ENCODE data around the gene INPP5F. TPM values are rescaled to one million over a fixed set of nuclear protein-coding genes. Genes with fewer than 3 reads are reported as not detected.

Gene INPP5F
- total and polyA plus RNA-seq, 3 experiments from 2014 or later: 4.4 to 23.0 (median 22.3) TPM

DNA sequence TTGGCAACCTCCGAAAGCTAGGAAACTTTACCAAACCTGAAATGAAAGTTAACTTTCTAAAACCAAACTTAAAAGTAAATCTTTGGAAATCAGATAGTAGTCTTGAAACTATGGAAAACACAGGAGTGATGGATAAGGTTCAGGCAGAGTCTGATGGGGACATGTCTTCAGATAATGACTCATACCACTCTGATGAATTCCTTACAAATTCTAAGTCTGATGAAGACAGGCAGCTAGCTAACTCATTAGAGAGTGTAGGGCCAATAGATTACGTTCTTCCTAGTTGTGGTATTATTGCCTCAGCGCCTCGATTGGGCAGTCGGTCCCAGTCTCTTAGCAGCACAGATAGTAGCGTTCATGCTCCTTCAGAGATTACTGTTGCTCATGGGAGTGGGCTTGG is 100.9 kb downstream of the INPP5F start:
- Mint-ChIP-seq H3K36me3 (peaks cover 3 to 66% (median 13%) of the 10 kb centered on the region in 3 donors), H3K4me1 (no peaks in the 10 kb centered on the region), H3K9me3 (no peaks in the 10 kb centered on the region), H3K27me3 (no peaks in the 10 kb centered on the region), H3K27ac (peak overlapping the region in 4 of 8 donors; percentile 20 to 74 (median 28)), H3K4me3 (no peak overlapping the region)
- H3K27ac ChIP-seq (ENCODE audit: low read depth, low read length): no peak overlapping the region
- no peaks in the 10 kb centered on the region for H3K4me1 ChIP-seq (ENCODE audit: insufficient read depth, low read length)
- H3K4me3 ChIP-seq (ENCODE audit: low read length): no peak overlapping the region
- no peaks in the 10 kb centered on the region for H3K9me3 ChIP-seq (ENCODE audit: low read length)
- no peak for DNase-seq
- POLR2A ChIA-PET: no interaction called here
- H3K27me3 ChIP-seq (ENCODE audit: insufficient read depth, low read length, poor library complexity, severe bottlenecking): no peaks in the 10 kb centered on the region
- CTCF ChIA-PET: no interaction called here
- peaks cover 5% of the 10 kb centered on the region for H3K36me3 ChIP-seq (ENCODE audit: insufficient read depth, low read length)

DNA sequence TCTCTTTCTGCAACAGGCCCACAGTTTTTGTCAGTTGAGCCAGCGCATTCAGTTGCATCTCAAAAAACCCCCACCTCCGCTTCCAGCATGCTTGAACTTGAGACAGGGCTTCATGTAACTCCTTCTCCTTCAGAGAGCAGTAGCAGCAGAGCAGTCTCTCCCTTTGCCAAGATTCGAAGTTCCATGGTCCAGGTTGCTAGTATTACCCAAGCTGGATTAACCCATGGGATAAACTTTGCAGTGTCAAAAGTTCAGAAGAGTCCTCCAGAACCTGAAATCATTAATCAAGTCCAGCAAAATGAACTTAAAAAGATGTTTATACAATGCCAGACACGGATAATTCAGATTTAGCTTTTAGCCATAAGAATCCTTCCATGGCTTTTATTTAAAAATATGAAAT is 101.6 kb downstream of the INPP5F start:
- Histone ChIP-seq H3K27me3 (ENCODE audit: insufficient read depth, low read length, poor library complexity, severe bottlenecking) (no peaks in the 10 kb centered on the region), H3K4me3 (ENCODE audit: low read length) (no peak overlapping the region), H3K36me3 (ENCODE audit: insufficient read depth, low read length) (peaks cover 12% of the 10 kb centered on the region), H3K4me1 (ENCODE audit: insufficient read depth, low read length) (no peaks in the 10 kb centered on the region), H3K9me3 (ENCODE audit: low read length) (no peaks in the 10 kb centered on the region), H3K27ac (ENCODE audit: low read depth, low read length) (no peak overlapping the region)
- H3K27me3 Mint-ChIP-seq: no peaks in the 10 kb centered on the region
- no peaks in the 10 kb centered on the region for H3K4me1 Mint-ChIP-seq
- H3K9me3 Mint-ChIP-seq: no peaks in the 10 kb centered on the region
- ChIA-PET CTCF (no interaction called here), POLR2A (no interaction called here)
- H3K36me3 Mint-ChIP-seq: peaks cover 3 to 72% (median 18%) of the 10 kb centered on the region in 3 donors
- H3K27ac Mint-ChIP-seq: peak overlapping the region in 2 of 8 donors; percentile 14 to 37
- H3K4me3 Mint-ChIP-seq: no peak overlapping the region
- DNase-seq: no peak

DNA sequence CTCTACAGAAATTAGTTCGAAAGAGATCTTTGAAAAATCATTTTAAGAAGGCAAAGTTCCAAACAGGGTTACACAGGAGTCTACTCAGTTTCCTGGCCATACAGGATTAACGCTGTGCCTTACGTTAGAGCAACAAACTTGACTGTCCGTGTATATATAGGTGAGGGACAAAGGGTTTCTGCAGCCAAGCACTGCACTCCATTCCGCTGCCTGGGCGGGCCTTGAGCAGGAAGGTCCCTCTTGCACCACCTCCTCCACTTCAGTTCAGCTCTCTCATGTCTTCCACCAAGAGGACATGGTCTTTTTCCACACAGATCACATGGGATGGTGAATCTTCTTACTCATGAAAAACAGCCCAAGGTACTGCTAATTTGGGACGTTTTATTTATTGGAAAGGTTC is 103.6 kb downstream of the INPP5F start:
- Histone ChIP-seq H3K27ac (ENCODE audit: low read depth, low read length) (no peak overlapping the region), H3K27me3 (ENCODE audit: insufficient read depth, low read length, poor library complexity, severe bottlenecking) (no peaks in the 10 kb centered on the region), H3K4me3 (ENCODE audit: low read length) (no peak overlapping the region), H3K36me3 (ENCODE audit: insufficient read depth, low read length) (peaks cover 24% of the 10 kb centered on the region), H3K9me3 (ENCODE audit: low read length) (no peaks in the 10 kb centered on the region), H3K4me1 (ENCODE audit: insufficient read depth, low read length) (no peaks in the 10 kb centered on the region)
- peaks cover 3 to 76% (median 30%) of the 10 kb centered on the region in 3 donors for H3K36me3 Mint-ChIP-seq
- H3K27me3 Mint-ChIP-seq: no peaks in the 10 kb centered on the region
- no peak overlapping the region for H3K4me3 Mint-ChIP-seq
- ChIA-PET CTCF (no interaction called here), POLR2A (no interaction called here)
- DNase-seq: no peak
- peaks cover 0 to 7% (median 0%) of the 10 kb centered on the region in 3 donors for H3K4me1 Mint-ChIP-seq
- H3K27ac Mint-ChIP-seq: peak overlapping the region in 4 of 8 donors; percentile 18 to 77 (median 28)
- no peaks in the 10 kb centered on the region for H3K9me3 Mint-ChIP-seq

DNA sequence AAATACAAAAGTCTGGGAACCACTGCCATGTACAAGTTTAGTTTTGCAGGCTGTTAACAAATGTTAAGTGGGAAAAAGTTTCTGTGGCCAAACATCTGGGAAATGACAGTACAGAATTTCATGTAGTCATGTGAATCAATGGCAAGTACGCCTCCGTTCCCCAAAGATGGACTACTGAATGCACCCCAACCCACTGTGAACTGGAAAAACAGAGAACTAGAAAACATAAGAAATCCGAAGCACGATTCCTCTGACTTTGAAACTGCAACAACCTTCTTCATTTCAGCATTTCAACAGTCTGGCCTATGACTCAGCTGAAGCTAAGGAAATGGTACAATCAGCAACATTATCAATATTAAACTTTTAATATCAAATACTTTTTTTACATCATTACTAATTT is 105.0 kb downstream of the INPP5F start:
- Mint-ChIP-seq H3K4me1 (peaks cover 0 to 7% (median 0%) of the 10 kb centered on the region in 3 donors), H3K27me3 (no peaks in the 10 kb centered on the region), H3K27ac (peak overlapping the region in 1 of 8 donors; percentile 60), H3K9me3 (no peaks in the 10 kb centered on the region), H3K36me3 (peaks cover 3 to 90% (median 31%) of the 10 kb centered on the region in 3 donors), H3K4me3 (no peak overlapping the region)
- peaks cover 29% of the 10 kb centered on the region for H3K36me3 ChIP-seq (ENCODE audit: insufficient read depth, low read length)
- CTCF ChIA-PET: no interaction called here
- no peak for DNase-seq
- H3K27ac ChIP-seq (ENCODE audit: low read depth, low read length): no peak overlapping the region
- POLR2A ChIA-PET: no interaction called here
- no peaks in the 10 kb centered on the region for H3K9me3 ChIP-seq (ENCODE audit: low read length)
- no peaks in the 10 kb centered on the region for H3K27me3 ChIP-seq (ENCODE audit: insufficient read depth, low read length, poor library complexity, severe bottlenecking)
- H3K4me1 ChIP-seq (ENCODE audit: insufficient read depth, low read length): no peaks in the 10 kb centered on the region
- H3K4me3 ChIP-seq (ENCODE audit: low read length): no peak overlapping the region

DNA sequence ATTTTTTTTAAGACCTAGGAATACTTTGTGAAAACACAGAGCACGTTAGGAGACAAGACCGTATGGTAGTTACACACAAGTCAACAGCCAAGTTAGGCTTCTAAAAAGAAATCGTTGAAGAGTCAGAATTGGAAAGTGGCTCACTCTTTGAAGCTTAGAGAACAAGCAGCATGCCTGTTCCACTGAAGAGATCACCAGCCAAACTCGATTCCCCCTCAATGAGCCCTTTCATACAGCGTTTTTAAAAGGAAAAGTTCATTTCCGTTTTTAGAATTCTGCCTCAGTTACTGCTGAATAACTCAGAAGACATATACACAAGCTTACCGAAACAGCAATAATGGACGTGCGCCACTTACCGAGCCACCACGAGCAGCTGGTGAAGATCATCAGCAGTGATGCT is 105.8 kb downstream of the INPP5F start:
- Mint-ChIP-seq H3K36me3 (peaks cover 3 to 93% (median 36%) of the 10 kb centered on the region in 3 donors), H3K9me3 (no peaks in the 10 kb centered on the region), H3K4me1 (peaks cover 0 to 7% (median 0%) of the 10 kb centered on the region in 3 donors), H3K27me3 (no peaks in the 10 kb centered on the region), H3K27ac (no peak overlapping the region), H3K4me3 (no peak overlapping the region)
- Histone ChIP-seq H3K4me1 (ENCODE audit: insufficient read depth, low read length) (no peaks in the 10 kb centered on the region), H3K27me3 (ENCODE audit: insufficient read depth, low read length, poor library complexity, severe bottlenecking) (no peaks in the 10 kb centered on the region), H3K4me3 (ENCODE audit: low read length) (no peak overlapping the region), H3K36me3 (ENCODE audit: insufficient read depth, low read length) (peaks cover 35% of the 10 kb centered on the region), H3K27ac (ENCODE audit: low read depth, low read length) (no peak overlapping the region), H3K9me3 (ENCODE audit: low read length) (no peaks in the 10 kb centered on the region)
- ChIA-PET CTCF (no interaction called here), POLR2A (no interaction called here)
- DNase-seq: no peak

DNA sequence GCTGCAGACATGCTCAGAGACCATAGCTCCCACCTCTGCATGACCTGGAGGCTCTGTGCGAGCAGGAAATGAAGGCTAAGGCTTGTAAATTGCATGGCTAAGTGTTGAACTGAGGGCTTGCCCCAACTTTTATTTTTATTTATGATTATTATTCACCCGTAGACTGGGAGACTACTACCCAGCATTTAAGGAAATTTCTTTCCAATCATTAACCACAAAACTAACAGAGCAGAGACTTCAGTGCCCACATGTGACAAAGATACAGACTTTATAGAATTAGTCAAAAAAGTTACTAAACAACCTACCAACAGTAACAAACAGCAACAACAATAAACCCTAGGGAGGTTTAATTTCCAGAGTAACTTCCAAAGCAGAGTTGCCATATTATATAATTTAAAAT is 107.1 kb downstream of the INPP5F start:
- Histone ChIP-seq H3K4me3 (ENCODE audit: low read length) (no peak overlapping the region), H3K4me1 (ENCODE audit: insufficient read depth, low read length) (no peaks in the 10 kb centered on the region), H3K27ac (ENCODE audit: low read depth, low read length) (no peak overlapping the region), H3K27me3 (ENCODE audit: insufficient read depth, low read length, poor library complexity, severe bottlenecking) (no peaks in the 10 kb centered on the region), H3K36me3 (ENCODE audit: insufficient read depth, low read length) (peaks cover 43% of the 10 kb centered on the region), H3K9me3 (ENCODE audit: low read length) (no peaks in the 10 kb centered on the region)
- H3K4me1 Mint-ChIP-seq: peaks cover 0 to 7% (median 0%) of the 10 kb centered on the region in 3 donors
- ChIA-PET POLR2A (no interaction called here), CTCF (no interaction called here)
- no peaks in the 10 kb centered on the region for H3K27me3 Mint-ChIP-seq
- peaks cover 3 to 92% (median 33%) of the 10 kb centered on the region in 3 donors for H3K36me3 Mint-ChIP-seq
- no peak overlapping the region for H3K4me3 Mint-ChIP-seq
- H3K9me3 Mint-ChIP-seq: no peaks in the 10 kb centered on the region
- H3K27ac Mint-ChIP-seq: peak overlapping the region in 4 of 8 donors; percentile 57 to 65 (median 60)
- no peak for DNase-seq

DNA sequence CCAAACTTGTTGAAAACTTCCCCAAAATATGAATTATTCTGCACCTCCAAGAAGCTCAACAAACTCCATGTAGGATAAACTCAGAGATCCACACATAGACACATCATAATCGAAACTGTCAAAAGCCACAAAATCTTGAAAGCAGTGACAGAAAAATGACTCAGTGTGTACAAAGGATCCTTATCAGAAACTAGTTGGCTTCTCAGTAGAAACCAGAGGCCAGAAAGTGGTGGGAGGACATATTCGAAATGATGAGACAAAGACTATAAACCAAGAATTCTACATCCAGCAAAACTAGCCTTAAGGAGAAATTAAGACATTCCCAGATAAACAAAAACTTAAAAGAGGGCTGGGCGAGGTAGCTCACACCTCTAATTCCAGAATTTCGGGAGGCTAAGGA is 108.3 kb downstream of the INPP5F start:
- ChIA-PET POLR2A (no interaction called here), CTCF (no interaction called here)
- H3K36me3 ChIP-seq (ENCODE audit: insufficient read depth, low read length): peaks cover 53% of the 10 kb centered on the region
- no peaks in the 10 kb centered on the region for H3K4me1 ChIP-seq (ENCODE audit: insufficient read depth, low read length)
- H3K4me1 Mint-ChIP-seq: peaks cover 0 to 7% (median 0%) of the 10 kb centered on the region in 3 donors
- DNase-seq: no peak
- no peak overlapping the region for H3K4me3 ChIP-seq (ENCODE audit: low read length)
- no peak overlapping the region for H3K27ac ChIP-seq (ENCODE audit: low read depth, low read length)
- H3K27ac Mint-ChIP-seq: peak overlapping the region in 7 of 8 donors; percentile 18 to 93 (median 77)
- no peaks in the 10 kb centered on the region for H3K27me3 ChIP-seq (ENCODE audit: insufficient read depth, low read length, poor library complexity, severe bottlenecking)
- peaks cover 3 to 91% (median 35%) of the 10 kb centered on the region in 3 donors for H3K36me3 Mint-ChIP-seq
- H3K4me3 Mint-ChIP-seq: no peak overlapping the region
- no peaks in the 10 kb centered on the region for H3K9me3 Mint-ChIP-seq
- H3K9me3 ChIP-seq (ENCODE audit: low read length): no peaks in the 10 kb centered on the region
- no peaks in the 10 kb centered on the region for H3K27me3 Mint-ChIP-seq

DNA sequence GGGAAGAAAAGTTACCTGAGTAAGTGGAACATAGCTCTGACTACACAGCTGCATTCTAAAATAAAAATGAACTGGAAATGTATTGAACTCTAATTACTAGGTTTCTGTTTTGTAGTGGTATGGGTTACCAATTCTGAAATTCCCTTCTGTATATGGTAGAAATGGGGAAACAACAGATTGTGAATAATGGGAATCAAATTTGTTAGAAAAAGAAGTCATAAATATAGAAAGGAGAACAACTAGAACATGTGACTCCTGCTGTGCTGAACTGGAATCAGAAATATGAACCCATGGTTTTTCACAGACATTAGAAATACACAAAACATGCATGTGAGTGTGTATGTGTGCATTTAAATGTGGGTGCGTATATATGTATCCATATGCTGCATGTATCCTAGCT is 119.8 kb downstream of the INPP5F start:
- no peak overlapping the region for H3K4me3 ChIP-seq (ENCODE audit: low read length)
- DNase-seq: no peak
- no peak overlapping the region for H3K27ac Mint-ChIP-seq
- H3K4me1 Mint-ChIP-seq: peaks cover 4 to 7% (median 4%) of the 10 kb centered on the region in 3 donors
- no peaks in the 10 kb centered on the region for H3K27me3 Mint-ChIP-seq
- ChIA-PET CTCF (no interaction called here), POLR2A (no interaction called here)
- no peaks in the 10 kb centered on the region for H3K27me3 ChIP-seq (ENCODE audit: insufficient read depth, low read length, poor library complexity, severe bottlenecking)
- no peak overlapping the region for H3K27ac ChIP-seq (ENCODE audit: low read depth, low read length)
- H3K9me3 Mint-ChIP-seq: no peaks in the 10 kb centered on the region
- no peak overlapping the region for H3K4me3 Mint-ChIP-seq
- peaks cover 28 to 92% (median 40%) of the 10 kb centered on the region in 3 donors for H3K36me3 Mint-ChIP-seq
- H3K9me3 ChIP-seq (ENCODE audit: low read length): no peaks in the 10 kb centered on the region
- no peaks in the 10 kb centered on the region for H3K4me1 ChIP-seq (ENCODE audit: insufficient read depth, low read length)
- H3K36me3 ChIP-seq (ENCODE audit: insufficient read depth, low read length): peaks cover 65% of the 10 kb centered on the region
